Adrenal gland (tissue), 5 donors: Measurements from ENCODE around the gene RNF130.

Experiments used
- CTCF ChIP-seq, 6 experiments: fragments of 450-650 bp in 4 of 6; fragments of 200-600 bp in 2 of 6; sonication (generic) in 1 of 6; IDR thresholded peaks; 1 replicate in 5 of 6; 2 replicates in 1 of 6; pipeline versions ENCODE4 v1.5.1 to v1.8.0; 2016 to 2021; ENCODE audit warnings: antibody characterized with exemption in 6 of 6, mild to moderate bottlenecking in 2 of 6, moderate library complexity in 1 of 6
- POLR2A ChIP-seq, 2 donors: fragments of 450-650 bp; IDR thresholded peaks; one replicate each; pipeline ENCODE4 v1.6.1; 2017; ENCODE audit warnings: antibody characterized with exemption in 2 of 2, mild to moderate bottlenecking in 2 of 2, moderate library complexity in 1 of 2
- donor health status: DM: no; HTN: no; CAD: no.

GRCh38 chr5:179918742-179919486 lies 152.6 kb downstream of the RNF130 start:
- TF ChIP-seq POLR2A (IDR thresholded peaks at IDR 0.05) (no peak), CTCF (IDR thresholded peaks at IDR 0.05) (no peak)
